Measurements from ENCODE around the gene PROZ.

The PROZ gene

GRCh38 chr13:113117335-113117872 lies 41.0 kb upstream of the PROZ start:
- no peaks in the 10 kb centered on the region for H3K36me3 ChIP-seq (ENCODE audit: control insufficient read depth in 2 of 2, insufficient read depth in 1 of 2, low read length in 2 of 2)
- ChIA-PET CTCF (interaction anchor here (0.6 kb wide), 1 partner anchor 528 kb away, joined by 6 read pairs; no protein-coding TSS in a partner anchor), POLR2A (no interaction called here)
- H3K4me3 ChIP-seq (ENCODE audit: low read depth, low read length), result no peak overlapping the region
- H3K9me3 ChIP-seq (ENCODE audit: control insufficient read depth, insufficient read depth, low read depth, low read length), result no peaks in the 10 kb centered on the region
- H3K4me1 ChIP-seq (ENCODE audit: control insufficient read depth, insufficient read depth, low read length), result no peaks in the 10 kb centered on the region
- TF ChIP-seq ZNF792 (tag by site-specific recombination; IDR thresholded peaks at IDR 0.05), result no peak
- no peak for TF ChIP-seq ZNF549 (tag by site-specific recombination; IDR thresholded peaks at IDR 0.05)
- TF ChIP-seq SP7 (tag by site-specific recombination; IDR thresholded peaks at IDR 0.05), result no peak
- no peak for TF ChIP-seq ZNF274 (IDR thresholded peaks at IDR 0.05; ENCODE audit: low read length)
- no peak for TF ChIP-seq ZNF274 (tag by site-specific recombination; IDR thresholded peaks at IDR 0.05; ENCODE audit: borderline replicate concordance)
- TF ChIP-seq ZSCAN5A (tag by site-specific recombination; IDR thresholded peaks at IDR 0.05), result no peak
- TF ChIP-seq PRDM4 (tag by site-specific recombination; IDR thresholded peaks at IDR 0.05), result no peak
- no peak for TF ChIP-seq ZNF10 (tag by site-specific recombination; IDR thresholded peaks at IDR 0.05)
- no peak for TF ChIP-seq ZNF18 (tag by site-specific recombination; IDR thresholded peaks at IDR 0.05)
- TF ChIP-seq RBAK (tag by site-specific recombination; IDR thresholded peaks at IDR 0.05), result no peak
- no peak for TF ChIP-seq ZNF560 (tag by site-specific recombination; IDR thresholded peaks at IDR 0.05; ENCODE audit: borderline replicate concordance)
- no peak for TF ChIP-seq ZBTB26 (tag by site-specific recombination; optimal IDR thresholded peaks at IDR 0.05)
- no peak for TF ChIP-seq ZNF621 (tag by site-specific recombination; IDR thresholded peaks at IDR 0.05)
- TF ChIP-seq REPIN1 (tag by site-specific recombination; IDR thresholded peaks at IDR 0.05; ENCODE audit: low read depth), result no peak
- TF ChIP-seq ZNF449 (tag by site-specific recombination; IDR thresholded peaks at IDR 0.05), result no peak
- TF ChIP-seq ZNF660 (tag by site-specific recombination; IDR thresholded peaks at IDR 0.05), result no peak
- TF ChIP-seq ZNF362 (tag by site-specific recombination; IDR thresholded peaks at IDR 0.05), result no peak
- no peak for TF ChIP-seq ZBTB44 (tag by site-specific recombination; IDR thresholded peaks at IDR 0.05)
- TF ChIP-seq ZBTB10 (tag by site-specific recombination; IDR thresholded peaks at IDR 0.05), result no peak
- no peak for TF ChIP-seq ZNF133 (tag by site-specific recombination; IDR thresholded peaks at IDR 0.05)
- no peak overlapping the region for H3K27ac ChIP-seq (ENCODE audit: extremely low read depth, low read depth, low read length)
